IPS DF 6.9 (cell line): ENCODE data around the gene ZNF385B.

Source experiments
- DNase-seq: peaks from one replicate; pipeline ENCODE4 v3.0.0-alpha.2; 2013; ENCODE audit warnings: low read depth, low spot score
- H3K27ac ChIP-seq: one replicate; pipeline ENCODE4 v1.5.1; 2013; ENCODE audit warnings: low read length, control low read depth
- H3K27me3 ChIP-seq: 2 replicates; pipeline ENCODE4 v1.6.1; 2013; ENCODE audit warnings: mild to moderate bottlenecking, low read length; ENCODE audit not compliant: control insufficient read depth, insufficient read depth
- H3K36me3 ChIP-seq: 2 replicates; pipeline ENCODE4 v1.6.1; 2013; ENCODE audit warnings: low read length; ENCODE audit not compliant: control insufficient read depth, insufficient read depth
- H3K4me1 ChIP-seq: 2 replicates; pipeline ENCODE4 v1.6.1; 2013; ENCODE audit warnings: low read length; ENCODE audit not compliant: control insufficient read depth, insufficient read depth
- H3K4me3 ChIP-seq: 2 replicates; pipeline ENCODE4 v1.5.1; 2013; ENCODE audit warnings: mild to moderate bottlenecking, low read length
- H3K9me3 ChIP-seq: 2 replicates; pipeline ENCODE4 v1.6.1; 2013; ENCODE audit warnings: low read length, inconsistent platforms; ENCODE audit not compliant: control insufficient read depth, insufficient read depth
- WGBS: extraction: QIAGEN DNeasy Blood & Tissue Kit; methylation state at CpG from one replicate; pipeline ENCODE4 v1.1.7; 2013; ENCODE audit warnings: mixed read lengths, missing lambda C conversion rate; ENCODE audit not compliant: insufficient read length, insufficient coverage; 5-methylcytosine and 5-hydroxymethylcytosine counted together

Gene ZNF385B

GRCh38 chr2:179393481-179393880 lies 467.9 kb downstream of the ZNF385B start:
- no peak overlapping the region for H3K27ac ChIP-seq

More at GRCh38 chr2:179393481-179393880, 467.9 kb downstream of the ZNF385B start:
- no peaks in the 10 kb centered on the region for H3K36me3 ChIP-seq
- H3K9me3 ChIP-seq, result no peaks in the 10 kb centered on the region
- H3K4me1 ChIP-seq, result no peaks in the 10 kb centered on the region
- no peaks in the 10 kb centered on the region for H3K27me3 ChIP-seq
- no CpG with 5 or more reads among the region's 2 CpGs for WGBS
- no peak for DNase-seq
- no peak overlapping the region for H3K4me3 ChIP-seq
